SKM-1 (cell line): ENCODE data around the gene SSH2.

Experiments used
- DNase-seq: peaks from one replicate; lab custom pipeline; 2025; ENCODE audit not compliant: unreplicated experiment; lab: John Stamatoyannopoulos, UW

Gene SSH2

DNA sequence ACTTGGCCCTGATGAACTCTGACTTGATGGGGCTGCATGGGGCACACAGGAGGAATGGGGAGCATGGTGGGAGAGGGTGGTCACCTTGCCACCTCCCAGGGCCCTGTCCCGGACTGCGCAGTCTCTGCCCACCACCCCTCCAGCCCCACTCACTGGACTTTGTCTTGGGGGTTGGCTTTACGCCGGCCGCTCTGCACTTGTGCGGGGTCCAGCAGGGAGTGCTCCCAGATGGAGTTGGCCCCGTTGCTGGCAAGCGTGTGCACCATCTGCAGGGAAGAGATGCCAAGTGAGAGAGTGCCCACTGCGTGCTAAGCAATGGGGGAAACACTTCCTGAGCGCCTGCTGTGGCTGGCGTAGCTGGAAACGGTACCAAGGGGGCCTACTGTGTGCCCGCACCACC, 347.3 kb downstream of the SSH2 start:
- no peak for DNase-seq

GRCh38 chr17:29582254-29582765, 347.7 kb downstream of the SSH2 start:
- no peak for DNase-seq

DNA sequence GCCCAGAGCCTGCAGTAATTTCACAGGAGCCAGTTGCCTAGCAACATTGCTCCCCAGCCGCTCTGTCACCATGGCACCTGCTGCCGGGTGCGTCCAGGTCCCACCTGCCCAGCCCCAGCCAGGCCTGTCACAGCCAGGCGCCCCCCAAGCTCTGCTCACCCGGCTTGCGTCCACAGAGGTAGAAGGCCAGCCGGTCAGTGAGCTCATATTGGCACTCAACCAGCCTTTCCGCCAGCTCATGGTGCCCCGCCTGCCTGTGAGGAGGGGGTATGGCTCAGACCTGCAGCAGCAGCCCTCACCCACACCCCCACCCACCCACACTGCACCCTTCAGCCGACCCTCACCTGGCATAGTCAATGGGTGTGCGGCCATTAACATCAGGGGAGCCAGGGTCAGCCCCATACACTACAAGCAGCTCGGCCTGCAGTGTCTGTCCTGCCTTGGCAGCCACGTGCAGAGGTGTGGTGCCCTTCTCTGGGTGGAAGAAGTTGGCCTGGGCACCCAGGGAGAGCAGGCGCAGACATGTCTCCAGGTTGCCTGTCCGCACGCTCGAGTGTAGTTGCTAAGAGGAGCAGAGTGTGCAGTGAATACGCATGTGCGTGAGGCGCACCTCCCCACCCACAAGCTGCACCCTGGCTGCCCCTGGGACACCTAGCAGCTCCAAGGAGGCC, 348.3 kb downstream of the SSH2 start:
- DNase-seq: no peak

DNA sequence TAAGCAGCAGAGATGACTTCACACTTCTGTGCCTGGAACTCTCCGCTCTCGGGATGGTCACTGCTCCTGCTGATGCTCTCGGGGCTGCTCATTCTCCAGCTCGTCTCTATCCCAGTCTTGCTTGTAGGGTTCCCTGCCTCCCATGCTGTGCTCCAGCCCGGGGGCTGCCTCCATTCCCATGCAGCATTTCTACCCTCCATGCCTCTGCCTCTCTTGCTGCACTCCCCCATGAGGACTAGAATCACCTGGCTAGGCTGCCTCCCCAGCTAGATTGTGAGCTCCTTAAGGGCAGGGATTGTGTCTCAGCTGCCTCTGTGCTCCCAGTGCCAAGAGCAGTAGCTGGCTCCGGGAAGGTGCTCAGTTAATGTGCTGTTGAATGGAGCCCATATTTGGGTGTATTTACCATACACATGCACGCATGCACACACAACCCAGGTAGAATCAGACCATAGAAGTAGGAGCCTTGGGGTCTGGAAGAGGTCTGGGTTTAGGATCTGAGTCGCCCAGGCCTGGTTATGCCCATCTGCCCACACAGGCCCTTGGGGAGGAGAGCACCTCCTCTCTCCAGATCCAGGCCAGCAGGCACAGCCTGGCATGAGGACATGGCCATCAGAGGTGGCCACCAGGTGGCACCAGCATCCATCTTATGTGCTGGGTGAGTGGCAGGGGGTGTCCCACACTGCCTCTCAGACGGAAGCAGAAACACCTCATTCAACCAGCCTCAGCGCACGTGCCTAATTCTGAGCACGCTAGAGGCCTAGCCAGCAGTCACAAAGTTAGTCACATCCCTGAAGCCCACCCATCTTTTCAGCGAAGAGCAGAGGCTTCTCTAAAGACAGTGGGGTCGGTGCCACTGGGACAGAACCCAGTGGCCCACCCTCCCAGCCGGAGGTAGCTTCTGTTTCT, 349.9 kb downstream of the SSH2 start:
- DNase-seq: no peak

- no peak for DNase-seq
Observed at GRCh38 chr17:29578626-29579485, 351.2 kb downstream of the SSH2 start.

DNA sequence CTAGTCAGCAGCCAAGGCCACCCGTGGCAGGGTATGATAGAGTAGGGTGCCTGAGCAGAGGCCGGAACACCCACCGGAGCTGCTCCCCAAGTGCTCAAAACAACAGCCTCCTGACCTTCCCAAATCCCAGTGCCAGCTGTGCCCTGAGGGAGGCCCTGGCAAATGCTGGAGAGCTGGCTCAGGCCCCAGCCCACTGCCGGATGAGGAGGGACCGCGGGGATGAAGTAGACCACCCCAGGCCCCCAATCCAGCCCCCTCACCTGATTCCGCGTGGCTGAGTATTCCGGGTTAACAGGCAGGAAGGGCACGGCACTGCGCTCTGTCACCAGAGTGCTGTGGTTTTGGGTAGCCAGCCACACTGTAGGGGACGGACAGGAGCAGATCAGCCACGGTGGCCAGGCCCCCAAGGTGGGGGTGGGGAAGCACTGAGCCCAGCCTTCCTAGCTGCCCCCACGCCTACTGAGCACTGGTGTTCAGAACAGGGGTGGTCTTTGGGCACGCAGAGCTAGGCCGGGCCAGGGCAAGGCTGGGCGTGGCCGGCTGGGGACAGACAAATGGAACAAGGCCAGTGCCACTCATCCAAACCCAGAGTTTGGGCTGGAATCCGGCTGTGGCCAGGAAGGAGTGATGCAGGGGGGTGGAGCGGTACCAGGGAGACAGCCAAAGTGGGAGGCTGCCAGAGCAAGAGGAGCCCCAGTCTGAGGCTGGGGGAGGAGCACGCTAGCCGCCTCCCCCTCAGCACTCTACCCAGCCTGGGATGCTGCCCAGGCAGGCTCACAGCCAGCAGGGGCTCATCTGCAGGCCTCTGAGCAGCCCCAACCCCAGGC, 352.4 kb downstream of the SSH2 start:
- no peak for DNase-seq

DNA sequence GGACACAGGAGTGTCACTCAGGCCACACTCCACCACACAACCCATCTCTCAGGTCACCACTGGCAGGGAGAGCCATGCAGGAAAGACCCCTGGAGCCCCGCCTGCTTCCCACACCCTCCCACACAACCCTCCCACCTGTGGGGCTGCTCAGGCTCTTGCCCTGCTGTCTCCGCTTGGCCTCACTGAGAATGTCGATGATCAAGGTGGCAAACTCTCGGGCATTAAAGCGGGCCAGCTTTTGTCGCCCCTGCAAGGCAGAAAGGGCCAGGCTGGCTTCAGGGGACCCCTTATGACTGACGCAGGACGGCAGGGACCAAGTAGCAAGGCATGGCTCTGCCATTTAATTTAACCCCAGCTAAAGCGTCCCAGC, 353.0 kb downstream of the SSH2 start:
- DNase-seq: no peak

DNA sequence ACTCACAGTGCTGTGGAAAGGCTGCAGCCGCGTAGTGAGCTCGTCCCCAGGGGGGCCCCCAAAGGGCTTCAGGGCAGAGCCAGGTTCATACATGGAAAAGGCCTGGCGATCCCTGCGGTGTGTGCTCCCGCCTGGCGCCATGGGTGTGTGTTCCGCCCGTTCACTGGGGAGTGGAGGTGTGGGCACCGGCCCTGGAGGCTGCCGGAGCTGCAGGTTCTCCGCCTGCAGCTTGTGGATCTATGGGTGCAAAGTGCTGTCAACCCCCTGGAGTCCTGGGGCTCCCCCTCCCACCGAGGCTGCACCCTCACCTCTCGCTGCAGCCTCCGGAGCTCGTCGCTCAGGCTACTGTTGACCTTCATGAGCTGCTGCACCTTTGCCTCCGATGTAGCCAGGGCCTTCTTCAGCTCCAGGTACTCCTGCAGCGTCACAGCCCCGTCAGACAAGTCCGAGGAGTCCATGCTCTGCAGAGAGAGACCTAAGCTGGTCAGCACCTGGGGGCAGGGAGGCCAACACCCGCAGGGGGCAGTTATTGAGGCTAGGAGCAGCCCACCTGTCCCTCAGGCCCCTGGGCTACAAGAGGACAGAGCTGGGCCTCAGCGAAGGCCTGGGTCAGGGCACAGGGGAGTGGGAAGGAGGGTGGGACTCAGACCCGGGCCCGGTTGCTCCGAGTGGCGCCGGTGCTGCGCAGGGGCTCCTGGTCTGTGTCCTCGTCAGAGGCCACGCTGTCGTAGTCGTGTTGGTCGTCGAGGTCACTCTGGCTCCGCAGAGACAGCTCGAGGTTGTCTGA, 353.6 kb downstream of the SSH2 start:
- DNase-seq: no peak
